ENCODE measurements around the gene PLSCR4.
"Not testable (repeated sequence)": the region's sequence is repeated elsewhere in the genome, so short reads cannot be mapped to it uniquely, and the experiment has no call there.

The PLSCR4 gene, protein sequence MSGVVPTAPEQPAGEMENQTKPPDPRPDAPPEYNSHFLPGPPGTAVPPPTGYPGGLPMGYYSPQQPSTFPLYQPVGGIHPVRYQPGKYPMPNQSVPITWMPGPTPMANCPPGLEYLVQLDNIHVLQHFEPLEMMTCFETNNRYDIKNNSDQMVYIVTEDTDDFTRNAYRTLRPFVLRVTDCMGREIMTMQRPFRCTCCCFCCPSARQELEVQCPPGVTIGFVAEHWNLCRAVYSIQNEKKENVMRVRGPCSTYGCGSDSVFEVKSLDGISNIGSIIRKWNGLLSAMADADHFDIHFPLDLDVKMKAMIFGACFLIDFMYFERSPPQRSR

GRCh38 chr3:146250449-146251382 lies at the start of gene PLSCR4:
PLSCR4 (minus strand) TSS chr3:146251105; CDS start chr3:146222071, 29,034 bp downstream.
- DNase-seq, result peak; percentile 92

GRCh38 chr3:146293401-146293800 lies 42.5 kb upstream of the PLSCR4 start:
- not testable (repeated sequence) for DNase-seq

DNA sequence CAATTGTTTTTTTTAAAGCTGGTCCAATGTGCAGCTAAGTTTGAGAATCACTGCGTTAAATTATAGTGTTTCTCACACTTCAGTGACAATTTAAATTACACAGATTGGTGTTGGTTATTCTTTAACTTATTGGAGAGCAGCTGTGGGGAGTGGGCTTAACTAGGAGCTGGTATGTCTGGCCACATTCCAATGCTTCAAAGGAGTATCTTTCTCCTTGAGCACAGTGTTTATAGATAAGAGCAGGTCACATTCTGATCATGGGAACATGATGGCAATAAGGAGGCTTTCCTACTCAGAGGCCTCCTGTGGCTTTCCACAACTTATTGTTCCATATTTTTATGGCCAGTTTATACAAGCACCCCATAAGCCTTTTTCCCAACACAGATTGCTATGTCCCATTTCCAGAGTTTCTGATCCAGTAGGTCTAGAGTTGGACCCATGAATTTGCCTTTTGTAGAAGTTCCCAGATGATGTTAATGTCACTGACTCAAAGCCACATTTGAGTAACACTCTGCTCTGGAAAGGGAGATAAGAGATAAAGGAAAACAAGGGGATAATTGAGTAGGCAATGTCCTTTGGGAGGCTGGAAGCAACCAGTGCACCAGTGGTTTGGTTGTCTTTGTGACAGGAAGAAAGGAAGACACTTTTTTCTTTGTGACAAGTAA lies 33.0 kb upstream of the PLSCR4 start:
- DNase-seq, result no peak

GRCh38 chr3:146280864-146281263 lies 30.0 kb upstream of the PLSCR4 start:
- DNase-seq, result no peak

- no peak for DNase-seq
Observed at GRCh38 chr3:146279951-146280350, 29.0 kb upstream of the PLSCR4 start.

GRCh38 chr3:146279013-146279412 lies 28.1 kb upstream of the PLSCR4 start:
- DNase-seq, result no peak

GRCh38 chr3:146277953-146278631 lies 27.2 kb upstream of the PLSCR4 start:
- DNase-seq, result no peak

- no peak for DNase-seq
Observed at GRCh38 chr3:146275476-146275875, 24.6 kb upstream of the PLSCR4 start.

GRCh38 chr3:146274833-146275232 lies 23.9 kb upstream of the PLSCR4 start:
- DNase-seq, result no peak

DNA sequence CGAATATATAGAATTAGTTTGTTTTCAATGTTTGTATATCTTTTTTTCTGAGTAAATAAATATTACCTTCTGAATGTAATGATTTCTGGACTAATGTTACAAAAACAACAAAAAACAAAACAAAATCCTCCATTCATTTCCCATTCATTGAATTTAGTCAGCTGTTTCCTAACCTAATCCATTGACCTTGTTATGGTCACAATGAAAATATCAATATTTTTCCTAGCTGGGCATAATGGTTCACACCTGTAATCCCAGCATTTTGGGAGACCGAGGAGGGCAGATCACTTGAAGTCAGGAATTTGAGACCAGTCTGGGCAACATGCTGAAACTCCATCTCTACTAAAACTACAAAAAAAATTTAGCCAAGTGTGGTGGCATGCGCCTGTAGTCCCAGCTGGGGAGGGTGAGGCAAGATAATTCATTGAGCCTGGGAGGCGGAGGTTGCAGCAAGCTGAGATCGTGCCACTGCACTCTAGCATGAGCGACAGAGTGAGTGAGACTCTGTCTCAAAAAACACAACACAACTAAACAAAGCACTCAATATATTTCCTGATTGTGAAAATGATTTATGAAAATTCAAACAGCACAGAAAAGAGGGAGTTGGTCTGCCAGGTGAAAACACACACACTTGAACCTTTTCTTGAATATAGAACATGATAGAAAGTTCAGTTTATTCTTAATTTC lies 23.0 kb upstream of the PLSCR4 start:
- no peak for DNase-seq

DNA sequence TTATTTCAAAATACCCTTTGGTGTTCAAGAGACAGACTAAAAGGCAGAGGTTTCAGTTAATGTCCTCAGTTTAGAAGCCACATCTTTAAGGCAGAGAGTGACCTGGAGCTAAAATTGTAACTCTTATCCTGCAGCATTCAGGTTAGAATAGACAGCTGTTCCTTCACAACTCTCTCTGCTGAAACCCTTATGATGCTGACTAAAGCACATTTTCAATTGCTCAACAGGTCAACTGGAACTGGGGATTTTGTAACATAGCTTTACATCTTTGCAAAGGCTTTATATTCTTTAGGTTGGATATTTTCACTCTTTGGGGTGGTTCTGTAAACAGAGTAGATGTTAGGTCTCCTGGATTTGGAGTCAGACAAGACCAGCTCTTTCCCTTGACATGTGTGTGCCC lies 20.3 kb upstream of the PLSCR4 start:
- no peak for DNase-seq

DNA sequence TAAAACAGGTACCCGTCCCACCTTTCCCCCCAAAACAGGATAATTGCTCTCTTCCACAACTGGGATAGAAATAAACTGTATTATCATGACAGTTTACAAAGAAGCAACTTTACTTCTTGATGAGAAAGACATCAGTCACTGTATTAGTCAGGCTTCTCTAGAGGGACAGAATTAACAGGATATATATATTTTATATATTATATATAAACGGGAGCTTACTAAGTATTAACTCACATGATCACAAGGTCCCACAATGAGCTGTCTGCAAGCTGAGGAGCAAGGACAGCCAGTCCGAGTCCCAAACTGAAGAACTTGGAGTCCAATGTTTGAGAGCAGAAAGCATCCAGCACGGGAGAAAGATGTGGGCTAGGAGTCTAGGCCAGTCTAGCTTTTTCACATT lies 18.4 kb upstream of the PLSCR4 start:
- no peak for DNase-seq

- DNase-seq, result no peak
Observed at GRCh38 chr3:146268535-146269219, 17.8 kb upstream of the PLSCR4 start.

DNA sequence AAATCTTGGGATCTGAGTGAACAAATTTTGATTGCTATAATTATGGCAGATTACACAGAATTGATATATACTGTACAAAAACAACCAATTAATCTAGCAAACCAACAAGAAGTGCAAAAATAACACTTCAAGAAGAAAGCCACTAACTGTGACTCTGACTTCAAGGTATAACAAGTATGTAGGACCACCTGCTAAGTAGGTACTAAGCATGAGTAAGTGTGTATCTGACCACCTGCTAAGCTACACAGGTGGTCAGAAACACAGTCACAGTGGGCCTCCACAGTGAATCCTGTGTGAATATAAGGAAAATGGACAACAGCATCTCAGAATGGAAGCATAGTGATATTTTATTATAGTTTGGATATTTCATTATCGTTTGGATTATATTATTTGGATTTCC lies 14.8 kb upstream of the PLSCR4 start:
- DNase-seq, result no peak

DNA sequence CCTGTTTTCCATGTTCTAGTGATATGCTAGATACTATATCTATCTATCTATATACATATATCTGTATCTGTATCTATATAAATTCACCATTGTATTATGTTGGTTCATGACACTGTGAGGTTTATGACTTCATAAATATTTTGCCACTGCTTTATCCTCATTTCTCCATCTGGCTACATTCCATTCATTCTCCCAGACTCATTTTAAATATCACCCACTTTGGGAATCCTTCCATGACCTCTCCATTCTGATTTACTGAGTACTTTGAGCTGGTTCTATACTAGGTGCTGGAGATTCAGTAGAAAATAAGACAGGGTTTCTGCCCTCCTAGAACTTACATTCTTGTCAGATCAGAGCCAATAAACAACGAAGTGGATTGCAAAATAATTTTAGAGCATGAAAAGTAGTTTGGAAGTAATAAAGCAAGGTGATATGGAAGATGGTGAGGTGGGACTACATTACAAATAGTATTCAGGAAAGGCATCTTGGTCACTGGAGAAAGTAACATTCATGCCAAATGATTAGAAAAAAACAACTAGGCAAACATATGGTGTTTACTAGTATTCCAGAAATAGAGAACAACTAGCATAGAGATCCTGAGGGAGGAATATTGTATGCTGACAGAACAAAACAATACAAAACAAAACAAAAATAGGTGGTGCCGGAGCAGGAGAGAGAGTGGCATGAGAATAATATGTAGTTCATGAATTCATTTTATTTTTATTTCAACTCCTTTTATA lies 11.6 kb upstream of the PLSCR4 start:
- no peak for DNase-seq

GRCh38 chr3:146259880-146260589 lies 9.1 kb upstream of the PLSCR4 start:
- DNase-seq, result no peak

- DNase-seq, result no peak
Observed at GRCh38 chr3:146256851-146257486, 6.1 kb upstream of the PLSCR4 start.

GRCh38 chr3:146252445-146252844 lies 1.5 kb upstream of the PLSCR4 start:
- DNase-seq, result not testable (repeated sequence)

DNA sequence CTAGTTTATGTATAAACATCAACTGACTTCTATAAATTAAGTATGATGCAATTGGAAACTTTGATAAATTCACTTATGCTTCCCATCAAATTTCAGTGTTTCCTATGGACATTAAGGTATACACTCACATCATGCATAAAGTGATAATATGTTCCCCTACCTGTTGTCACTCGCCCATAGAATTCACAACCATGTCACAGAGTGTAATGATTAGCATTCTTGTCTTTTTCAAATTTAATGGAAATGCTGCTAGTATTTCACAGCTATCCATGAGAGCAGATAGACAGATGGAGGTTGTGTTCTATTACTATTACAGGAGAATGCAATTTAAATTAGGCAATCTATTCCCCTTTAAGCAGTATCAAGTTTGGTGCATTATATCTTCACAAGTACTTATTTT lies 984 bp downstream of the PLSCR4 start:
- peak; percentile 22 for DNase-seq

DNA sequence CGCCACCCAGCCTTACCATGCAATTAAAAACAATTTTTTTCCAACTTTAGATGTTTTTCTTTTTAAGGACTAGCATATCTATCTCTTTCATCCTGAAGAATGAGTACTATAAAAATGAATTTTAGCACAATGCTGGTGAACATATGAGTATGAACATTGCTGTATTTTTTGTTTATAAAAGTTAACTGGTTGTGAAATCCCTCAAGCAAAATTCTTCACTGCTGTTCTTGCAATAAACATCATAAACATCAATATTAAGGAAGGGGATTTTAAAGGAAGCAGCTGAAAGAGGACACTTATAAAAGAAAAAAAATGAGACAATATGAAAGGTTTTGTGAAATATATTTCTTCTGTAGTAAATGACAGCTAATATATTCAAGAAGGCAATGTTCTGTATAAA lies 3.0 kb downstream of the PLSCR4 start:
- no peak for DNase-seq

All from hematopoietic multipotent progenitor cell treated with erythropoietin and hydrocortisone succinate and interleukin-3 and kit ligand, for 8 days (in vitro differentiated cells).